WI38 (cell line): Measurements from ENCODE around the gene HNRNPAB.

ENCODE experiments used
- H3K4me3 ChIP-seq: 2 replicates; pipeline ENCODE4 v1.5.1; 2011; ENCODE audit warnings: low read depth, mild to moderate bottlenecking, control low read depth, low read length
- TF ChIP-seq, protein P1 (sequence below): IDR thresholded peaks from 2 replicates; pipeline ENCODE4 v1.5.1; 2012; ENCODE audit warnings: low read depth, mild to moderate bottlenecking, control low read depth, low read length

Gene HNRNPAB

DNA sequence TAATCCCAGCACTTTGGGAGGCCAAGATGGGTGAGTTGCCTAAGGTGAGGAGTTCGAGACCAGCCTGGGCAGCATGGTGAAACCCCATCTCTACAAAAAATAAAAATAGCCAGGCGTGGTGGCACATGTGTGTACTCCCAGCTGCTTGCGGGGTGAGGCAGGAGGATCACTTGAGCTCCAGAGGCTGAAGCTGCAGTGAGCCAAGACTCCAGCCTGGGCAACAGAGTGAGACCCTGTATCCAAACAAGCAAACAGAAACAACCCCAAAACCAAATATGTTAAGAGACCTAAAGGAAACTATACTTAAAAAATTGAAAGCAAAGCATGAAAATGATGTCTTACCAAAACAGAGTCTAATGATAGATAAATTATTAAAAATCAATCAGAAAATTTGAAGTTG is 12.4 kb downstream of the HNRNPAB start:
- TF ChIP-seq, protein P1, sequence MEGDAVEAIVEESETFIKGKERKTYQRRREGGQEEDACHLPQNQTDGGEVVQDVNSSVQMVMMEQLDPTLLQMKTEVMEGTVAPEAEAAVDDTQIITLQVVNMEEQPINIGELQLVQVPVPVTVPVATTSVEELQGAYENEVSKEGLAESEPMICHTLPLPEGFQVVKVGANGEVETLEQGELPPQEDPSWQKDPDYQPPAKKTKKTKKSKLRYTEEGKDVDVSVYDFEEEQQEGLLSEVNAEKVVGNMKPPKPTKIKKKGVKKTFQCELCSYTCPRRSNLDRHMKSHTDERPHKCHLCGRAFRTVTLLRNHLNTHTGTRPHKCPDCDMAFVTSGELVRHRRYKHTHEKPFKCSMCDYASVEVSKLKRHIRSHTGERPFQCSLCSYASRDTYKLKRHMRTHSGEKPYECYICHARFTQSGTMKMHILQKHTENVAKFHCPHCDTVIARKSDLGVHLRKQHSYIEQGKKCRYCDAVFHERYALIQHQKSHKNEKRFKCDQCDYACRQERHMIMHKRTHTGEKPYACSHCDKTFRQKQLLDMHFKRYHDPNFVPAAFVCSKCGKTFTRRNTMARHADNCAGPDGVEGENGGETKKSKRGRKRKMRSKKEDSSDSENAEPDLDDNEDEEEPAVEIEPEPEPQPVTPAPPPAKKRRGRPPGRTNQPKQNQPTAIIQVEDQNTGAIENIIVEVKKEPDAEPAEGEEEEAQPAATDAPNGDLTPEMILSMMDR: no peak
- no peak overlapping the region for H3K4me3 ChIP-seq

DNA sequence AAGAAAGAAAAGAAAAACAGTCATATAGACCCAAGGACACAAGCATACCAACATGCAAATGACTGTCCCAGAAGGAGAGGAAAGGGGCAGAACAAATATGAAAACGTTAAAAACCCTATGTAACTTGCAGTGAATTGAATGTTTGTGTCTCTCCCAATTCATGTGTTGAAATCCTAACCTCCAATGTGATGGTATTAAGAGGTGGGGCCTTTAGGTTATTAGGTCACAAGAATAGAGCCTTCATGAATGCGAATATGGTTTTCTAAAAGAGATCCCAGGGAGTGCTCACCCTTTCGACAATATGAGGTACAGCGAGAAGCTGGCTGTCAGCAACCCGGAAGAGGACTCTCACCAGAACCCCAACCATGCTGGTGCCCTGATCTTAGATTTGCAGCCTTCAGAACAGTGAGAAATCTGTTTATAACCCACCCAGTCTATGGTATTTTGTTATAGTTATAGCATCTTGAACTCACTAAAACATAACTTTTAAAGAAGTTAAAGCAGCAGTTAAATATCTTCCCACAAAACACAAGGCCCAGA is 14.0 kb downstream of the HNRNPAB start:
- TF ChIP-seq, protein P1: no peak
- no peak overlapping the region for H3K4me3 ChIP-seq

DNA sequence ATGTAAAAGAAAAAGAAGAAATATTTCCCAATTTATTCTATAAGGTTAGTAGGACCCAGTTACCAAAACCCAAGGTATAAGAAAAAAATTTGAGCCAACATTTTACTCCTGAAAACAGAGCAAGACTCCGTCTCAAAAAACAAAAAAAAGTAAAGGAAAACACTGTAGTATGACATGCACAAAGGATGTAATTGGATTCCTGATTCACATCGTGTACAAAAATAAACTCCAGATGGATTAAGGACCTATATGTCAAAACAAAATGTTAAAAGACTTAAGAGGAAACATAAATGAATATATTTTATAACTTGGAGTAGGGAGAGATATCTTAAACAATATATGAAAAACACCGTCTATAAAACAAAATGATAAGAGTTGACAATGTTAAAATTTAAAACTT is 14.5 kb downstream of the HNRNPAB start:
- TF ChIP-seq, protein P1: no peak
- H3K4me3 ChIP-seq: no peak overlapping the region

DNA sequence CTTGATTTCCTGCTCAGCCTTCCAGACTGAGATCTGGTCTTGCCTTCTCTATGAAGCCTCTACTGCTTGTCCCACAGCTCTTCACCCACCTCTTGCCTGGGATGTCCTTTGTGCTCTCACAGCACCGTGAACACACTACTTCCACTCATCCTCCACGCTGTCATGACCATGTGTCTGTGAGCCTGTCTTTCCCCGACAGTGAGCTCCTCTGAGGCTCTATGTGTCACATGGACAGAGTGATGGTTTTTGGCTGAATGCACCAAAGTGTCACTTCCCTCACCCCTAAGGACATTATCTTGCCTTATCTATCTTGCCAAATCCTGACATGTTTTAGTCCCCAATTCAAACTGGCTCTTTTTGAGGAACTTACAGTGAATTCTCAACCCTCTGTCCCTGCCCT is 16.9 kb downstream of the HNRNPAB start:
- no peak overlapping the region for H3K4me3 ChIP-seq

DNA sequence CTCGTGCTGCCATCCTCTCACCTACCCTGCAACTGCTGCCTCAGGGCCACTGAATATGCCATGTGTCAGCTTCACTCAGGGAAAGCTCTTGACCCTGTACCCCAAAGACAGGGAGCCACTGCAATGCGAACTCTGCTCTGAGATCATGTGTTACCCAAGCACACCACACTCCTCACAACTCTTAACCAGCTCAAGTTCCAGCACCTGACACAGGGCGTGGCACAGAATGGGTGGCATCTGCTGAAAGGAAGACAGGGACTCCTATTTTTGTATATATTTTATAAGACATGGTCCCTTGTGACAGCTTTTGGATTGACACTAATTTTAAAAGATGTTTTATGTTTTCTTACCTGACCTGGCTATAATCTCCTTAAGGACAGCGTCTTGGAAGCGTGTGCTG is 17.5 kb downstream of the HNRNPAB start:
- TF ChIP-seq, protein P1: no peak
- H3K4me3 ChIP-seq: no peak overlapping the region

More for the DNA sequence above, 16.9 kb downstream of the HNRNPAB start:
- TF ChIP-seq, protein P1: no peak

DNA sequence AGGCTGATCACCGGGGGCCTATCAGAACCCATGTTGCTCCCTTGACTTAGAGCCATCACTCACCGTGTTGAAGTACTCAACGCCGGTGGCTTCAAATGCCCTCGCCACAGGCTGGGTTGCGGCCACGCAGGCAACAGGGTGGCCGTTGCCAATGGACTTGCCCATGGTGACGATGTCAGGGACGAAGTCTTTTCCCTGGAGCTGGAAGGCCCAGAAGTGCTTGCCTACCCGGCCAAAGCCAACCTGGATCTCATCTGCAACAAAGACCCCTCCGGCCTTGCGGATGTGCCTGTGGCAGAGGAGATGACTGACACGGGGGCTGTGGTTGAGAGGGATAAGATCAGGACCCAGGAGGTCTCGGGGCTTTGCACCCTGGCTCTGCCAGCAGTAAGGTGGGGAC is 18.0 kb downstream of the HNRNPAB start:
- TF ChIP-seq, protein P1: no peak
- no peak overlapping the region for H3K4me3 ChIP-seq

DNA sequence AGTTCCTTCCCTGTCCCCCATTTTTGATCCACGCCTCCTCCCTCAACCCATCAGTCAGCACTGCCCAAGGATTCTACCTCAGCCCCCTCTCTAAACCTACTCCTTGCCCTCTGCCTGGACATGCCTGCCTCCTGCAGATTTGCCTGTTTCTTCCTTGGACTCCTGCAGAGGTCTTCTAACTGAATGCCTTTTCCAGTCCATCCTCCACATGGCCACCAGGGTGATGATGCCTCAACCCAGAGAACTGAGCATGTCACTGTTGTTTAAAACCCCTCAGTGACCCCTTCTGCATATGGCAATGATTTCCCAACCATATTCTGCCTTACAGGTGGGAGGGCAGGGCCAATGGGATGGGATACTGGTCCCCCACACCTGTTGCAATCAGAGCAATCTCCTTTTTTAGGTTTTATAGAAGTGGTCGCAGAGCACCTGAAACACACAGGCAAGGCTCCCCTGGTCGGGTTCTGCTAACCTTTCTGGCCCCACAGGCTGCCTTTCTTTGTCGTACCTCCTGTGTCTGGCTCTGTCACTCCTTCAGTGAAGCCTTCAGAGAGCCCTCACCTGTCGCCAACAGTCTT is 19.0 kb downstream of the HNRNPAB start:
- TF ChIP-seq, protein P1: no peak
- no peak overlapping the region for H3K4me3 ChIP-seq
